NCI-H1694 (cell line): ENCODE data around the gene ILDR1.

ENCODE experiments used
- DNase-seq: peaks from one replicate; lab custom pipeline; 2025; lab: John Stamatoyannopoulos, UW

ILDR1 gene

DNA sequence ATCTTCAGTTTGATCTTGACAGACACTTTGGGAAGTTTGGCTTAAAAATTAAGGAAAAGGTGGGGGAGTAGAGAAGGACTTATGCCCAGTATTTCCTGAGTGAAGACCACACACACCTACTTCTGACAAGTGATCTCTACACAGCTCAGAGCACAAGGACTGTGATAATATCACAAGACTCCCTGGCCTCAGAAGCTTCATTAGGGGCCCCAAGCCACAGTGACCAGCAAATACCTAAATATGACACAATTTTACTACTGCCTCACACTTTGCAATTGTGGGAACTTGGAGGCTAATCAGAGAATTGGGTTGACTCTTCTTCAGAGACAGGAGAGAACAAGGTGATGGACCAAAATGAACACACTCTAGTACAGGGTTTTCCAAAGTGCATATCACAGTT lies 2.6 kb downstream of the ILDR1 start:
- no peak for DNase-seq

DNA sequence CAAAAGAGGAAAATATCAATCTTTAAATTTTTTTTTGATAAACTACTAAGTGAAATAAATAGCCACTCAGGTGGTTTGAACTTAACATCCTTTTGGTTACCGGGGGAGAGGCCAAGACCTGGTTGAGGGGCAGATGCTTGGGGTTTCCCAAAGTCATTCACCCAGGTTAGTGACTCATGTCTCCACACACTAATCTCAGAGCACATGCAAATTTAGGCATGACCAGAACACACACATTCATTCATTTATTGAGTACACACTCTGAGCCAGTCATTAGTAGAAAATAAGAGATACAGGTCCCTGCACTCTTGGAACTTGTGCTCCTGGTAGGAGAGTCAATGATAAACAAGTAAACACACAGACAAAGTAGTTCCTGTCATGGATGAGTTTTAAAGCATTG lies 7.3 kb downstream of the ILDR1 start:
- no peak for DNase-seq

DNA sequence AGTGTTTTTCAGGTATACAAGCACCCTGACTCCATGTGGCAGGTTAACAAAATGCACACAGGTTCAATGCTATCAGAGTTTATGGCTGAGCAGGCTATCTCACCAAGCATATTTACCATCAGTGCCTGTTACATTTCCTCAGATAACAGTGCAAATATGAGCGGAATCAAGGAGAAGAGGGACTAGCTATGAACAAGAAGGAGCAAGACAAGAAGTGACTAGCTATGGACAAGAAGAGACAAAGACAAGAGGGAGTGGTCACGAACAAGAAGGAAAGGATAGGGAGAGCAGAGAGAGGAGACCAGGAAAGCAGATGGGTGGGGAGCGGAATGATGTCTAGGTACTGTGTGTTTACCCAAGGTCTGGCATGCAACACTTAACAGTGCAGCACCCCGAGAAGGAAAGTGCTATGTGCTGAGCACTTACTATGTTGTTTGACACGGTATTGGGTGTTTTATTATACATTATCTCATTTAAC lies 8.6 kb downstream of the ILDR1 start:
- no peak for DNase-seq

DNA sequence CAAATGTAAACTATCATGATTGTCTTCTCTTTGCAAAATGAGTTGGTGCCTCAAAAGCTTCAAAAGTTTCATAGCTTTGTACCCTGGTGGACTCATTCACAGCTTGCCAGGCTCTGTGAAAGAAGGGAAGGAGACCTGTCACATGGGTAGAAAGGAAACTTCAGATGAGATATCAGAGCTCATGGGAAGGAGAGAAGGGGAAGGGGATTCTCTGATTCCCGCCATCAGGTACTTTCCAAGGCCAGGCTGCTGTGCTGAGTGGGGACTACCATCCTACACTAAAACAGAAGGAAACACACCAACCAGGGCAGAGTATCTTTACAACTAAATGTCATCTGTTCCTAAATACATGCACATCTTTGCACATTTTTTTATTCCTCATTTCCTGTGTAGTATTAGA lies 9.2 kb downstream of the ILDR1 start:
- no peak for DNase-seq

DNA sequence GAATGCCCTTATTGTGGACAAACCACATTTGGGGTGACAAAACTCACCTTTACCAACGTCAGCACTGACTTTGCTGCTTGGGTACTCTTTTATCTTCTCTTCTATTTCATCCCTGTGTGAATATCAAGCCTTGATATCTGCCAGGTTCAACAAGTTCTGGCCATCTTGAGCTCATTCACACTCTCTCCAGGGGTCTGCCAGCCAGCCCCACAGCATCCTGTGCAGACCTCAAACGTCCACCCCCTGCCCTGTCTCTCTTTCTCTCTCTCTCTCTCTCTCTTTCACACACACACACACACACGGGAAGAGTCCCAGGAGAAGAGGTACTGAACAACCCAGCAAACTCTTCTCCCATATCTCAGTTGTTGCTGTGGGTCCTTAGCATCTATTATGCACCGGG lies 10.7 kb downstream of the ILDR1 start:
- DNase-seq = no peak

DNA sequence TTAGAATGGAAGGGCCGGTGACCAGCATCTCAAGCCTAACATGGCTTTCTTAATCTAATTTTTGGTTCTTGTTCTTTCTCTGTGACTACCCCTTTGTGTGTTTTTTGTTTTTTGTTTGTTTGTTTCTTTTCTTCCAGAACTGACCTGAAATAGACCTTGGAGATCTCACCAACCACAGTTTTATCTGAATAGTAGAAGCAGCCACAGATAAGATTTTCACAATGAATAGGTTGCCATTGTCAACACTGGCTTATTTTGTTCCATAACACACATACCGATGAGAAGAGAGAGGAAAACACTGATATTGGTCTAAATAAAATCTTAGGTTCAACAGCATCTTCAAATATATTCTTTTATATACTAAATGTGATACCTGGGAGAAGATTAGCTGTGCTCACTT lies 11.5 kb downstream of the ILDR1 start:
- no peak for DNase-seq

DNA sequence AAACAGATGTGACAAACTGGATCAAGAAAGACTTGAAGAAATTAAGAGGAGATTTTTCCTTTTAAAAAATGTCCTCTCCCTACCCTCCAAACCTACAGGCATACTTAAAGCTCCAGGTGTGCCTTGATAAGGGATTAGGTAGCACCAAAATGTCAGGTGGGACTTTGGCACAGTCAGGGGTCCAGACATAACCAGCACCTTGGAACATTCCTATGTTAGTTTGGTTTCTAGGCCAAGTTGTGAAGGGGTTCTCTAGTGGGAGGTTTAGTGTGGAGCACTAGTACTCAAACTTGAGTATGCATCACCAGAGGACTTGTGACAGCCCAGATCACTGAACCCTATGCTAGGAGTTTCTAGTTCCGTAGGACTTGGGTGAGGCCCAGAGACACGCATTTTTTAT lies 13.9 kb downstream of the ILDR1 start:
- no peak for DNase-seq

DNA sequence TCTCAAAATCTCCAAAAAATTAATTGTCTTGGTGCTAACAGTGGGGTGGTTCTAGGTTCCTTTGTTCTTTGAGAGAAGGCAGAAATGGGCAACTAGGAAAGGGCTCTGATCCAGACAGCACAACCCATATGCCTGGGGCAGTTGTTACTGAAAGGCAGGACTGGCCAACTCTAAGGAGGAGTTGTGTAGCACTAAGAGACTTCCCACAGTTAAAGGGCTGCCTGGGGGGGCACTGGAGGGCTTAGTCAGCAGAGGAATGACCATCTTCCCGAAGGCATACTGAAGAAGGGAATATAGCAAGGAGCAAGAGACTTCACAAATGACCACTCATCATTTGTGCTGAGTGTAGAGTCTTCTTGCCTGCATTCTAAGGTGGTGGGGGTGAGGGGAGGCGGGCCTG lies 15.8 kb downstream of the ILDR1 start:
- no peak for DNase-seq

DNA sequence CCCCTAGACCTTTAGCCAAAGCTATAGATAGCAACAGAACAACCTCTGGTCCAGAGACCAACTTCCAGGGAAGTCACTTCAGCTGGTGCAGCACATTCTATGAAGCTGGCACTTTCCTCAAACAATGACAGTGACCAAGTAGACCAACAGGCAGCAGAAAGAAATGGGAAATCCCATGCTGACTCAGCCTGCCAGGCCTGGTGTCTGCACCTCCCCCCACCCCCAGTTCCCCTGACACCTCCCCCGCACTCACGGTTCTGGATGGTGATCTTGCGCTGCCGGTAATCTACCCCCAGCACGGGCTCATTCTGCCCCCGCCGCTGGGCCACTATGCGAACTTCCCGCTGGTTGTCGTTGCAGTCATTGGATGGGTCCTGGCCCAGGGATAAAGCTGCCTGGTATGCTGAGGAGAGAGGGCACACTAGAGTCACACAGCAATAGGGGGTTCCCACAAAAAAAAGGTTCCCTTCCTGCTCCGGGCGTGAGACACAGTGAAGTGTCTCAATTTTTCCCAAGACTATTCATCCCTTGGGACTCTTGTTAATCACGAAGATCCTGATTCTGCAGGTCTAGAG lies 17.0 kb downstream of the ILDR1 start:
- no peak for DNase-seq

DNA sequence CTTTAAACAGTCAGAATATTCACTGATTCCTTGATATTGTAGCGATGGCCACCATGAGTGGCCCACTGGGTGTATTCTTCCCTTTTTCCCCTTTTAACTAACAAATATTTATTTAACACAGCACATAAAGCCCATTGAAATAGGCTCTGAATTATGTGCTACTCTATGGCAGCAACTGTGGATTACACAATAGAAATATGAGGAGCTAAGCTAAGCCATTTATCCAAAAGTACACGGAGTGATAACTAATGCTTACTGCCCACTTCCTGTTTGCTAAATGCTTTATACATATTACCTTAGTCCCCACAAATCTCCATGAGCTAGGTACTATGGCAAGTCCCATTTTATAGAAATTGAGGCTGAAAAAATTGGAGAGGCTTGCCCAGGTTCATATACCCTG lies 17.9 kb downstream of the ILDR1 start:
- no peak for DNase-seq

DNA sequence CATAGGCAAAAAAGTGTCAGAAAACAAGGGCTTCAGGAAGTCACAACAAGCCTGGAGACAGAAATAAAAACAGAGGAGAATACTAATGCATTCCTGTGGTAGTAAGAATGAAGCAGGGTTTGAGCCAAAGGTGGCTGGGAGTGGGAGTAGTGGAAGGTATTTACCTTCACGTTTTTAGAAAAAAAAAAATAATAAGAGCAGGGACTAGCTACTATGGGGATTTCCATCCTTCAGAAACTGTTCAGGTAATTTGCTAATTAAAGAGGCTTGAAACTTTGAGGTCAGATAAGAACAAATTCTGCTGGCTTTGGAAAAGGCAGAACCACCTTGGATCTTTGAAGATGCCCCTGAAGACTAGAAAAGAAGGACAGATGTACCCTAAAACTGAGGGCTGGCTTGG lies 18.4 kb downstream of the ILDR1 start:
- no peak for DNase-seq

DNA sequence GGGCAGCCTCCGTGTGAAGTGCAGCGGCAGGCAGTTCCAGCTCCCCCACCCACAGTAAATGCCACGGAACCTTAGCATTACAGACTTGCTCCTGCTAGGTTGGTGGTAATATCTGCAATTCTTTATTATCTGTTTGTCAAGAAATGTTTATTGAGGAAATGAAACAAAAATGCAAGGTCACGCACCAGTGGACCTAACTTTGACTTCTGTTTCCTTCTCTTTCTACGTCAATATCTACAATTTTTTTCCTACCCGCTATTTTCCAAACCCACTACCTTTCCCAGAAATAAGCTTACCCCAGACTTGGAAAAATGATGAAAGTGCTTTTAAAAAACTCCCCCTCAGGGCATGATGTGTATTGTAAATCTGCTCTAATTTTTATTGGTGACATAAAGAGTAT lies 18.9 kb downstream of the ILDR1 start:
- DNase-seq = no peak

DNA sequence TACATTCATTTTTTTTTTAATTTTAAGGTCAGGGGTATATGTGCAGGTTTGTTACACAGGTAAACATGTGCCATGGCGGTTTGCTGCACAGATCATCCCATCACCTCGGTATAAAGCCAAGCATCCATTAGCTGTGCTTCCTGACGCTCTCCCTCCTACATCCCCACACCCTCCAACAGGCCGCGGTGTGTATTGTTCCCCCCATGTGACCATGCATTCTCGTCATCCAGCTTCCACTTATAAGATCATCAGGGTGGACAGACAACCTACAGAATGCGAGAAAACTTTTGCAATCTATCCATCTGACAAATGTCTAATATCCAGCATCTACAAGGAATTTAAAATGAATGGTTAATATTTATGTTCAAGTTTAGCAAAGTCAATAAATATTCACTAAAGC lies 19.4 kb downstream of the ILDR1 start:
- DNase-seq = no peak

DNA sequence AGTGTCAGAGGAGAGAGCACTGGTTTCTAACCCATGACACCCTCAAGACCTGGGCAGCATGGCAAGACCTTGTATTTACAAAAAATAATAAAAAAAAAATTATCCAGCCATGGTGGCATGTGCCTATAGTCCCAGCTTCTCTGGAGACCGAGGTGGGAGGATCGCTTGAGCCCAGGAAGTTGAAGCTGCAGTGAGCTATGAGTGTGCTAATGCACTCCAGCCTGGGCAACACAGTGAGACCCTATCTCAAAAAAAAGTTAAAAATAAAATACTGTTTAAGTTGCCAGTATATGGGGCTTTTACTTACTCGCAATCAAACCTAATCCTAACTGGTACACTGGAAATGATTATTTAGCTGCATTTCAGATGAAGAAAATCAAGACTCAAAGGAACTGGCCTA lies 20.2 kb downstream of the ILDR1 start:
- DNase-seq = no peak

DNA sequence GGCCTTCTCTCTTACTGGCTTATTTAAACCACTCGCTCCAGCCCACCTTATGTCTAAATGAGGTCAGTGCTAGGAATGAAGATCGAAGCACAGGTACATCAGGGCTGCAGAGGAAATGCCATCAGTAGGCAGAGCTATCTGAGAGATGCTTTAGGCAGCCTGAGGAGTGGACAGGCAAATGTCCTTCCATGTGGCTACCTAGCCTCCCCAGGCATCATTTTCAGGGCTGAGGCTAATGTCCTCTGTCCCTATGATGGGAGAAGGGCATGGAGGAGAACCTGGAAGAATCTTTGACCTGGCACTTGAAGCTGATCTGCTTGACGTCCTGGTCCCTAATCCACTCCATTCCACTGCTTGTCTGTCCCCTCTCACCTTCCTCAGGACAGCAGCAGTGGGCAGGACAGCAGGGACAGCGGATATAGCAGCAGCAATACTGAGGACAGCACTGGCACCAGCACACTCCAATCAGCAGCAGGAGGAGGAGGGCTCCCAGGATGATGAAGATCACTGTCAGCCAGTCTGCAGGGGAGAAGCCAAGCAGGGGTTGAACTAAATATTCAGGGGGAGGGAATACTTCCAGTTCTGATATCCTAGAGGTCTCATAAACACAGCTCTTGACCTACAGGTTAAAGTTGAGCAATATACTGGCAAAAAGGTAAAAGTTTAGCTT lies 21.0 kb downstream of the ILDR1 start:
- DNase-seq = no peak

DNA sequence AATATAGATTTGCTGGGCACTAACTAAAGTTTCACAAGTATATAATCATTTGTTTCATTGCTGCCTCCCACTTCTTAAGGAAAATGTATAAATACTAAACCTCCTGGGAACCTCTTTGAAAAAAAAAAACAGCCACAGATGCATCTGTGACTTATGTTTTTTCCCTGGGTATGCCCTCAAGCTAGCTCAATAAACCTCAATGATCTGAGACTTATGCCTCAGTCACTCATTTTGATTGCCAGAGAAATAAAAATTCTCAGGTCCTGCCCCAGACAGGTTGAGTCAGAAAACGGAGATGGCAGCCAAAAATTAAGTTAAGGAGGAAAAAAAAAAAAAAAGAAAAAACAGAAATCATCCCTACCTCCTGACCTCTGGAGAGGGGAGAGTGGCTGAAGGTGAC lies 22.1 kb downstream of the ILDR1 start:
- DNase-seq = no peak

DNA sequence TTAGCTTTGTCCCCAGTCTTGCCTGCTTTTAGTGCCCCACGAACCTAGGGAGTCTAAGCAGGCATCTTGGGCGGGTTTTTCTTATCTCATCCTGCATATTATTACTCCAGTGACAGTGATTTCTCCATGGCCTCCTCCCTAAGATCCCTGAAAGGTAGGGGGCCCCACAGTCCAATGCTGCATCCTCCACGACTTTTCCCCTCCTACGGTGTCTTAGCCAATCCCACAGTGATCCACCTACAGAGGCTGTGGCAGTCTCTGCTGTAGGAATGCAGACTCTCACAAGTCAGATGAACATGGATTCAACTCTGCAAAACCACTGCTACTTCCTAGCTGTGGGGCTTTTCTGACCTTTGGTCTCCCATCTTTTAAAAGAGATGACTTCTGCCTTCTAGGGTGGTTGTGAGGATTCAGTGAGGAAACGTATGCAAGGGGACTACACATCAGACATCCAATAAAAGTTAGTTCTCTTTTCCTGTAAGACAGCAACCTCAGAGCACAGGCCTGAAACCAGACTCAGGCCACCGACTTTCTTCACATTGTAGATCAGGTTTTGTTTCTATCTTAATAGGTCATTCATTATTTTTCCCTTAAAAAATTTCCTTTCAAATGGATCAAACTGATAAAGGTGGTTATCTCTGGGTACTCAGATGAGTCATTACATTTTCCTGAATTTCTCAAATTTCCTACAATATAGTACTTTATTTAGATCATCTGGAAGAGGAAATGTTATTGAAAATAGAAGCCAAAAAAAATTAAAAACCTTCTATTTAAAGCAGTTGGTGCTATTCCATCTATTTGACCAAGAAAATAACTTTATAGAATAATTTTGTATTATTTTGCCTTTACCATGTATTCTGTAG lies 23.2 kb downstream of the ILDR1 start:
- no peak for DNase-seq

DNA sequence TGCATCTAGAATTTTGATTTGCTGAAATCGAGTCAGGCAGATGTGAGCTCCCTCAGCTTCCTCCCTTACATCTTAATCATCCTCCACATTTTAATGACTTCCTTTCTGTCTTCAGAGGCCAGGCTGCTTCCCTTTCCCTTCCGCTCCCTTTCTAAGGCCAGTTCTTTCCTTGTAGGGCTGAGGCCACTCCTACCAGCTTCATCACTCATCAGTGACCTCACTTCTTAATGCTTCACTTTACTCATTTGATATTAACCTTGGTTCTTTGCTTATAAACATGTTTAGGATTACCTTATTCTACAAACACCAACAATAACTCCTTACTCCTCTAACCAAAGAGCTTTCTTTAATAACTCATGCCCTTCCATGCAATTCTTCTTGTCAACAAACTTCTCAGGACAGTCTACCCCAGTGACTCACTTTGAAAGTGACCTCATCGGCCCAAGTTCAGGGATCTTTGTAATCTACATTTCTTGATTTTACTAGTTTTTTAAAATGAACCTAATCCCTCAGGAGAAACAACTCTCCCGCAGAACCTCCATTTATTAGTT lies 23.9 kb downstream of the ILDR1 start:
- DNase-seq = no peak

DNA sequence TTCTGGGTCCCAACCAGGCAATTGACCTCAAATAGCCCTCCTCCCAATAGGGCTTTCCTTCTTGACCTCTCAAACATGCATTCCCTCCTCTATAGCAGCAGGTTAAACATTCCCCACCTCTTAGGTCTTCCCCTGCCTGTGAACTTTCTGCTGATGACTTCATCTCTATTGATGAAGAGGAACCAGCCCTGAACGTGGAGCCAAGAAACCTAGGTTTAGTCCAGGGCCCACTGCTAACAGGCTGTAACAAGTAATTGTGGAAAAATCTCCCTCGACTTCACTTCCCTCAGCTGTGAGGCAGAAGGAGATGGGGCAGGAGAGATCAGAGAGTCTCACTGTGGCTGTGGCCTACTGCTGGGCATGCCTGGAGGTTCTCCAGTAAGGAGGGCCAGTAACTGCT lies 24.7 kb downstream of the ILDR1 start:
- DNase-seq = no peak

DNA sequence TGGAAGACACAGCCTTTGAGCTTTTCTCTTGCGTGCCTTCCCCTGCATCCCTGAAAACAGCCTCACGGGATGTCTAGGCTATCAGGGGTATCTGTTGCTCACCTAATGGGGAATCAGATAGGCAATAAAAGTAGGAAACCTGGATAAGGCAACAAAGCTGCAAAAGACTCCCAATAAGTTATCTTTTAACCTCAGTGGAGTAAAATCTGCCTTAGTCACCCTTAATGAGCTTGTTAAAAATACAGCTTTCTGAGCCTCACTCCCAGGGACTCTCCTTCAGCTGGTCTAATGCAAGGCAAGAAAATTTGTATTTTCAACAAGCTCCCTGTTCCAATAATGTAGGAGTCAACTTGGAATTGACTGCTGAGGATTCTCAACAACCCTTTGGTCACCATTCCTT lies 25.6 kb downstream of the ILDR1 start:
- no peak for DNase-seq

DNA sequence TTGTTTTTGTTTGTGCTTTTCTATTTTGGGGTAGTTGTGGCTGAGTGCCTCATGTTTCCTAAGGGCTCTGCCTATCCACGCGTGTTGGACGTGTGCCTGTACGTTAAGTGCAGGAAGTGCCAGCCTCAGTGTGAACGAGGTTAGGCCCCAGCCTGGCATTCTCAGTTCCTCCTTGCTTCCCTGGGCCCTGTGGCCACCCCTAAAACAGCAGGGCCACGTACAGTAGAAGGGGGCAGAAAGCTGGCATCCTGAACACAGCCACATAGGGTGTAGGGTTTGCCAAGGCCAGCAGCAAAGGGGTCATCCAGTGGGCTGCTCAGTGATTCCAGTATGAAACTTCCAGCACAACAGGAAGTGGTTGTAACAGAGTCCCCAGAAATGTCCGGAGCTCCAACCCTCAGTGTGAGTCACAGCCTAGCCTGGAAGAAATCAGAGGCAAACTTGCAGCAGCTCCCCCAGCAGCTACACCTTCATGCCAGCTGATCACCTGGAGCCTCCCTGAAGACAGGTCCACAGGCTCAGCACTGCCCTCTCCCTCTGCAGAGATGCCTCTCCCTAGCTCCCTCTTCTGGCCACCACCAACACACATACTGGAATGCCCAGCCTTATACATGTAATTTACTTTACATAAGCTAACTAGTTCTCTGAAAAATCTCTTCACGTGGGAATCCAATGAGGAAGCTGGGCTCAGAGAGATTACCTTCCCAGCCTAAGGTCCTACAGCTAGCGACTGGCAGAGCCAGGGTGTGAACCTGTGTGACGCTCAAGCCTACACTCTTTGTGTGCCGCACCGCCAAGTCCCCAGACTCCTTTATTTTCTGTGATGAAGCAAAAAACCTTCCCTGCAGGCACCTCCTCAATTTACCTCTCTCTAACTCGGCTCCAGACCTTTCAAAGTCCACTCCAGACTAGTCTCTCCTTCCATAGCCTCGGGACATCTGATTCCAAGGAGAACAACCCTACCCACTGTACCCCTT lies 26.6 kb downstream of the ILDR1 start:
- peak; percentile 47 for DNase-seq

DNA sequence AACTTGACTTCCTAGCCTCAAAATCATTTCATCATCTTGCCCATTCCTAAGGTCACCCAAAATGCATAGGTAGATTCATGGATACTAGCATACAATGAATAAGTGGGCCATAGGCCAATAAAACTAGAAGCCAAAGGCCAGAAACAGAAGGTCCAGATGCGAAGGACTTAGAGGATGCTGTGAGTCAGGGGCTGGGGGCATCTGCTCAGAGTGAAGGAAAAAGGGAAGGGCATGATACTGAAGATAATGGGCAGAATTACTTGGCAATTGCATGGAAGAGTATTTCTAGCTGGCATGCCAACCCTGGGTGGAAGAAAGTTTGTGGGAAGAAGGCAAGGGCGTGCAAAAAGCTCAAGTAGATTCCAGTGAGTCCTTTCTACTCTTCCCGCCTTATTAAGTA lies 27.5 kb downstream of the ILDR1 start:
- no peak for DNase-seq
